ENCODE data around the gene RGS12. TPM values are rescaled to one million over a fixed set of nuclear protein-coding genes. Genes with fewer than 3 reads are reported as not detected.

The RGS12 gene
- total and polyA plus RNA-seq, 2 of the 13 experiments (the other 11 are each of a cell fraction or from before 2014, with no cell fraction given): 21.0 to 27.7 TPM

- FAIRE-seq (no peak), ATAC-seq (no peak), DNase-seq (ENCODE audit: low spot score) (no peak)
- Histone ChIP-seq H3K9me3 (ENCODE audit: low read length) (no peaks in the 10 kb centered on the region), H4K20me1 (ENCODE audit: insufficient read depth, low read length) (no peaks in the 10 kb centered on the region), H3K4me1 (ENCODE audit: insufficient read depth, low read length) (0 out of 2 replicates have a peak, but pooled peaks cover 8% of the 10 kb centered on the region), H3K27me3 (ENCODE audit: control insufficient read depth in 1 of 2, insufficient read depth in 2 of 2, low read length in 2 of 2) (no peaks in the 10 kb centered on the region), H3K4me2 (ENCODE audit: low read depth, low read length) (no peak overlapping the region), H3K9ac (ENCODE audit: insufficient read depth, low read depth, low read length) (no peak overlapping the region), H3K36me3 (replicated peaks in 1 of 2; ENCODE audit: control insufficient read depth in 1 of 2, insufficient read depth in 2 of 2, low read length in 2 of 2) (peaks cover 4 to 7% of the 10 kb centered on the region in 2 experiments; a peak in 1 of 5 replicates), H2AFZ (ENCODE audit: low read length) (no peak overlapping the region), H3K4me3 (replicated peaks in 1 of 3; ENCODE audit: insufficient read depth in 1 of 3, low read depth in 2 of 3, low read length in 3 of 3) (no peak overlapping the region), H3K79me2 (ENCODE audit: insufficient read depth, low read length) (peaks cover 9% of the 10 kb centered on the region), H3K27ac (ENCODE audit: extremely low read length, insufficient read depth, low read length) (no peak overlapping the region)
- BruUV-seq (replicated peaks): no TSS peak
- ChIA-PET CTCF (ENCODE audit: low intra/inter-chr PET ratio, low total read pairs) (no interaction called here), POLR2A (no interaction called here)
- in situ Hi-C loops (cut with HindIII; ENCODE audit: extremely low pct_ligation_motif_present, low pct_unique_long_range_greater_than_20kb): no loop called here
- intact Hi-C loops (cut with micrococcal nuclease; ENCODE audit: unreplicated experiment): no loop called here
- WGBS (ENCODE audit: low lambda C conversion rate): 96% methylated on average over 3 of the region's 3 CpGs
- TF ChIP-seq, protein P1, sequence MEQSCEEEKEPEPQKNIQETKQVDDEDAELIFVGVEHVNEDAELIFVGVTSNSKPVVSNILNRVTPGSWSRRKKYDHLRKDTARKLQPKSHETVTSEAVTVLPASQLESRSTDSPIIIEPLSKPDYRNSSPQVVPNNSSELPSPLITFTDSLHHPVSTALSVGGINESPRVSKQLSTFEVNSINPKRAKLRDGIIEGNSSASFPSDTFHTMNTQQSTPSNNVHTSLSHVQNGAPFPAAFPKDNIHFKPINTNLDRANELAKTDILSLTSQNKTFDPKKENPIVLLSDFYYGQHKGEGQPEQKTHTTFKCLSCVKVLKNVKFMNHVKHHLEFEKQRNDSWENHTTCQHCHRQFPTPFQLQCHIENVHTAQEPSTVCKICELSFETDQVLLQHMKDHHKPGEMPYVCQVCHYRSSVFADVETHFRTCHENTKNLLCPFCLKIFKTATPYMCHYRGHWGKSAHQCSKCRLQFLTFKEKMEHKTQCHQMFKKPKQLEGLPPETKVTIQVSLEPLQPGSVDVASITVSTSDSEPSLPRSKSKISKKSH (CRISPR knock-in tag; IDR thresholded peaks at IDR 0.05; ENCODE audit: borderline replicate concordance): no peak
- TF ChIP-seq AKNA (CRISPR knock-in tag; IDR thresholded peaks at IDR 0.05; ENCODE audit: borderline replicate concordance) (no peak), ZNF292 (CRISPR knock-in tag; IDR thresholded peaks at IDR 0.05; ENCODE audit: borderline replicate concordance, low read depth) (no peak), RFX3 (CRISPR knock-in tag; IDR thresholded peaks at IDR 0.05) (no peak), ZNF7 (CRISPR knock-in tag; IDR thresholded peaks at IDR 0.05) (no peak), SIX1 (CRISPR knock-in tag; IDR thresholded peaks at IDR 0.05; ENCODE audit: borderline replicate concordance) (no peak), ZBTB40 (IDR thresholded peaks at IDR 0.05) (no peak), ZBTB40 (CRISPR knock-in tag; IDR thresholded peaks at IDR 0.05) (no peak), CC2D1A (CRISPR knock-in tag; IDR thresholded peaks at IDR 0.05) (no peak)
These were observed 37.1 kb downstream of the RGS12 start for GRCh38 chr4:3329887-3330286.

All from HepG2 (cell line).